GM19452 (cell line): ENCODE results near the gene SPOCK1.
"Not testable (repeated sequence)": the region's sequence is repeated elsewhere in the genome, so short reads cannot be mapped to it uniquely, and the experiment has no call there.

Source experiments
- ATAC-seq: cut with Tn5 transposase; IDR thresholded peaks from one replicate; pipeline ENCODE4 v1.9.1; 2021; ENCODE audit not compliant: unreplicated experiment

SPOCK1 gene

GRCh38 chr5:137398751-137399150 is 100.4 kb downstream of the SPOCK1 start:
- no peak for ATAC-seq

DNA sequence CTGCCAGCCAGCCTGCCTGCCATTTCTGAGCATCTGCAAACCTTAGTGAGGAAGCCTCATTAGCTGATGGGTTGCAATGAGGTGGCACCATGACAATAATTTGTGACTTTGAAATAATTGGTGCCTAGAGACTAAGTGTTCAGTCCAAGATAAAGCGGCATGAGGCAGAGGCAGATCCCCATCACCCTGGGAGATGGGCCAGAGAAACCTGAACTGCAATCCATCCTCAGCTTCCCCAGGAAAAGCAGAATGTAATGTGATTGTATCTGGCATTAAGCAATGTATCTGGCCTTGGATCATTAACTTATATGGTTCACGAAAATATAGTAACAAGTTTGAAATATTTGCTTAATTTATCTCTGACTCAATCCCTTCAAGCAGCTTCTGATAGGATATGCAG is 101.0 kb downstream of the SPOCK1 start:
- ATAC-seq, result no peak

- ATAC-seq, result no peak
These were observed 103.9 kb downstream of the SPOCK1 start for GRCh38 chr5:137395011-137395755.

DNA sequence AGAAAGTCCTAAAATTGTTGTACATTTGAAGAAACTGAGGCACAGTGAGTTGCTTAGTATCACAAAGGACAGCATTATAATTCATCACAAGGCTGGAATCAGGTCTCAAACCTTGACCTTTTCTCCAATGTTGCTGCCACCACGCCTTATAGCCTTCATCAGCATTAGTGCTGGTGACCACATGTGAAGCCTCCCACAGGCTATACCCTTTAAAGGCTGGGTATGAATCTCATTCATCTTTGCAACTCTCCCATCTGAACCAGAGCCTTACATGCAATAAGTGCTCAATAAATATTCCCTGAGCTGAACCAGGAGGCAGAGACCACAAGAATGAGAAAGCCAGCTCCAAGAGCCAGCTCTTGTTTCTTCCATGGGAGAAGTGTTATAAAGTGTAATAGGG is 104.7 kb downstream of the SPOCK1 start:
- no peak for ATAC-seq

DNA sequence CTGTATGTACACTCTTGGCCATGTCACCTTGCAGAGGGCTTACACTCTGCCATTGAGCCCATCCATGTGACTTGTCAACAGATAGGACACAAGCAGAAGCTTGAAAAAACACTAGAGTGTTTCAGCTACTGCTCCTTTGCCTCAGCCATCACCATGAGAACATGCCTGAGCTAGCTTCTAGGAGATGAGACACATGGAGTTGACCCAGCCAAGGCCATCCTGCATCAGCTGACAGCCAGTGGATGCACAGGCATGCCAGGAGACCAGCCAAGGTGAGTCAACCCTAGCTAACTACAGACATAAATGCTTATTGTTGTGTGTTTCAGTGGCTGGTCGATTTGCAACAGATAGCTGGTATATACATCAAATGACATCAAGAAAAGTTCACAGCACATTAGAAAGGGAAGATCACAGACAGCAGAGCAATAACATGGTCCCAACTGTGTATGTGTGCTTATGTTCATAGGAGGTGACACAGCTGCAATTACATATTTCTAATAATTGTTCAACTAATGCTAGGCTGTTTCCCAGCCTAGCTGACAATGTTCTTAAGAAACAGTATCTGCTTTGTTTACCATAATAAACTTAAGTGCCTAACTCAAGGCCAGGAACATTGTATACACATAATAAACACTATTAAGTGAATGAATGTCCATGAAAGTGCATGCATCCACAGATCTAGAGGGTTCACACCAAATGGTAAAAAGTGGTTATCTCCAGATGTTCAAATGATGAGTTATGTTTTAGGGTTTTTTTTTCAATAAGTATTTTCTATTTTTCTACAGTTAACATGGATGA is 105.7 kb downstream of the SPOCK1 start:
- no peak for ATAC-seq

- no peak for ATAC-seq
These were observed 106.9 kb downstream of the SPOCK1 start for GRCh38 chr5:137392261-137392660.

- not testable (repeated sequence) for ATAC-seq
These were observed 108.1 kb downstream of the SPOCK1 start for GRCh38 chr5:137391044-137391443.

DNA sequence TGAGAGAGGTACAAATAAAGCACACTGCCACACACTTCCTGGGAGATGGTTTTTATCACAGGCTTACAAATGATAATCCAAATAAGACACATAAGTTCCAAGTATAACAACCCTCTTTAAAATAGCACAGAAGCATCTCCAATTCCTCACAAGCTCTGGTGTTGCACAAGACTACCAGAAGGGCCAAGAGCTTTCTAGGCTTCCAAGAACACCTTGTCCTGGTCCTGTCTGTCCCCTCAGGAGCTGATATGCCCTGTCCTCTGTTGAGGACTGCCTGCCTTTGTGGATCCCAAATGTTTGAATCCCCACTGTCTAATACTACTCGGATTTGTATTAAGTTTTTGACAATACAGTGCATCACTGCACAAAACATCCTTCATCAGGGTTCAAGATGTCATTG is 110.1 kb downstream of the SPOCK1 start:
- no peak for ATAC-seq

DNA sequence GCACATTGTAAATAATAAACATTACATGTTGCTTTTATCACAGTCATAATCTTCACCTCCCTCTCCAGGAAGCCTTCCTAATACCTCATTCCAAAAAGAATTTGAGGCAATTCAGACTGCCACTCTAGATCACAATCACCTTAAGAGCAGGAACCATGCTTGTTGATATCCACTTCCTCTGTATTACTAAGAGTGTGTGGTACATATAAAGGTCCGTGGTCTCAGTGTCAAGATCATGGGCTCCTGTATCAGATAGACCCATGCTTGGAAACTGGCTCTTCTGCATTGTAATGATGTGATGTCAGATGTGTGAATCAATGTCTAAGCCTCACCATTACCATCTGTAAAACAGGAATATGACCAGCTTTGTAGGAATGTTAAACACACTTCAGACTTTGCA is 114.1 kb downstream of the SPOCK1 start:
- ATAC-seq, result no peak

DNA sequence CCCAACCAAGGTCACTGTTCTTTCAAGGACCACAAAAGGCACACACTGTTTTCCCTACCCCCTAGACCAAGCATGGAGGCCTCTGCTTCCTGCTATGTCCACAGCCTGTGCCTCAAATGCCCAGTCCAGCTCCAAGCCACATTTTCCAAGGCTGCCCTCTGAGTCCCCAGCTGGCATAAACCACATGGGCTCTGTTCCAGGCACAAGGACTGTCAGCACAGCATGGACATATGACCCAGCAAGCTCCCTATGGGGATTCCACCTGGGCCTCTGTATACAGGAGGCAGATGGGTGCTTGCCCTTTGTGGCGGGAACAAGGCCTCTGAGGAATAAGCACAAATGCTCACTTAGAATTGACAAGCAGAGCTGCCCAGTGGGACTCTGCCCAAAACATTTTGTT is 115.2 kb downstream of the SPOCK1 start:
- ATAC-seq, result no peak

DNA sequence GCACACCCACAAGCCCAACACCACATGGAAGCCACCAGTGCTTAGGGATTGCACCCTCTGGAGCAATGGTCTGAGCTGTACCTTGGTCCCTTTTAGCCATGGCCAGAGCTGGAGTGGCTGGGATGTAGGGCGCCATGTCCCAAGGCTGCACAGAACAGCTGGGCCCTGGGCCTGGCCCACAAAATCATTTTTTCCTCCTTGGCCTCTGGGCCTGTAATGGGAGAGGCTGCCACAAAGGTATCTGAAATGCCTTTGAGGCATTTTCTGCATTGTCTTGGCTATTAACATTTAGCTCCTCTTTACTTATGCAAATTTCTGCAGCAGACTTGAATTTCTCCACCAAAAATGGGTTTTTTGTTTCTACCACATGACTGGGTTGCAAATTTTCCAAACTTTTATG is 117.6 kb downstream of the SPOCK1 start:
- no peak for ATAC-seq

DNA sequence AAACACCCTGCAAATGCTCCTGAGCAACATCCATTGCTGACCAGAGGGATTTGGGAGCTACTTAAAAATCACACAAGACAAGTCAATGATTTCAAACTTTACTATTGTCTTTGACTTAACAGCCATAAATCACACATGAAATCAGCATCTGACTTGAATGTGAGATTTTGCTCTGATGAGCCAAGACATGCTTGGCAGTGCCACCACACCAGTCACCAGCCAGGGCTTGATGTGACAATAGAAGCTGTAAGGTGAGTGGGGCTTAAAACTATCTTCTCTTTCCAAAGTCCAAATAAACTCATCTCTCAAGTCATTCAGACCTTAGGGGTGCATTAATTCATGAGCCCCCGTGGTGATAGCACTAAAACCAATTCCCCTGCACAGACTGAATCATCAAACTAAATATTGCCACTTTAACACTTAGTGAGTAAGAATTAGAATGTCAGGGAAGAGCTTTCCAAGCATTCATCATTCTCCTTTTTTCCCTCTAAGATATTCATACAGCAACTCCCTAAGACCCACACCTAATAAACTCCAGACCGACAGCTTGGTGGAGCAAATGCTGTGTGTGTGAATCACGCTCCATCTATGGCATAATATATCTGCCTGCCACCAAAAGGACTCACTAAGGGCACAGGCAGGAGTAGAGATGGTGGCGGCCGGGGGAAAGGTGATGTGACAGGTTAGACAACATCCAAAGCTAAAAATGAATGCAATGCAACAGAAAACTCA is 119.4 kb downstream of the SPOCK1 start:
- ATAC-seq, result no peak

DNA sequence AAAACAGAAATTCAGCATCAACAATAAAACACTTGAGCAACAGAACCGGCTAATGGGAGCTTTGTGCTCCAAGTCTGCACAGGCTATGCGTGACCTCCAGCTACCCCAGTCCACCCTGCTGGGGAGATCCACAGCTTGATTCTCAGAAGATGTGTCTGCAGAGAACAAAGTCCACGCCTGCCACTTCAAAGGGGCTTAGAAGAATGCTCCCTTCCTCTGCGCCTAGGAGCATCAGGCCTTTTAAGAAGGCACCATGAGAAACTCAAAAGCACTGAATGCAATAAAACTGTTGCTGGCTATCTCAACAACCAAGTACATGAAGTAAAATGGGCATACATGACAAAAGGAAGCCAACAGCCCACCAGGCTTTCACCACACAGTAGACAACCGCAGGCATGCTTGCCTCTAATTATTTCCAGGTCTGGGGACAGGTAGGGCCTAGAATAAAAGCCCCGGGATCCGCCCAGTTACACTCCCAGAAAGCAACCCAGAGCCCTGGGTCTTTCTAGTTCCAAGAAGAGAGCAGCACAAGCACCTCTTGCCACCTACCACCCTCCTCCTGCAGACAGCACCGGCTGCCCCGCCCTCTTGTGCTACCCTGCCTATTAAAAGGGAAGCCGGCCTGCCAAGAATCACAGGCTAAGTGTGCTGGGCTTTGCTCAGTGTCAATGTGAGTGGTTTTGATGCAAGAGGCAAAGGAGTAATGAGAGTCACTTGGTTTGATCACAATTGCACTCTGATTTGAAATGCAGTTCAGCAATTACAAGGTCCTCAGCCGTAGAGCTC is 123.2 kb downstream of the SPOCK1 start:
- ATAC-seq, result no peak

GRCh38 chr5:137374110-137374714 is 124.9 kb downstream of the SPOCK1 start:
- ATAC-seq, result no peak

GRCh38 chr5:137372773-137373160 is 126.4 kb downstream of the SPOCK1 start:
- no peak for ATAC-seq

GRCh38 chr5:137372016-137372772 is 126.9 kb downstream of the SPOCK1 start:
- ATAC-seq, result no peak

DNA sequence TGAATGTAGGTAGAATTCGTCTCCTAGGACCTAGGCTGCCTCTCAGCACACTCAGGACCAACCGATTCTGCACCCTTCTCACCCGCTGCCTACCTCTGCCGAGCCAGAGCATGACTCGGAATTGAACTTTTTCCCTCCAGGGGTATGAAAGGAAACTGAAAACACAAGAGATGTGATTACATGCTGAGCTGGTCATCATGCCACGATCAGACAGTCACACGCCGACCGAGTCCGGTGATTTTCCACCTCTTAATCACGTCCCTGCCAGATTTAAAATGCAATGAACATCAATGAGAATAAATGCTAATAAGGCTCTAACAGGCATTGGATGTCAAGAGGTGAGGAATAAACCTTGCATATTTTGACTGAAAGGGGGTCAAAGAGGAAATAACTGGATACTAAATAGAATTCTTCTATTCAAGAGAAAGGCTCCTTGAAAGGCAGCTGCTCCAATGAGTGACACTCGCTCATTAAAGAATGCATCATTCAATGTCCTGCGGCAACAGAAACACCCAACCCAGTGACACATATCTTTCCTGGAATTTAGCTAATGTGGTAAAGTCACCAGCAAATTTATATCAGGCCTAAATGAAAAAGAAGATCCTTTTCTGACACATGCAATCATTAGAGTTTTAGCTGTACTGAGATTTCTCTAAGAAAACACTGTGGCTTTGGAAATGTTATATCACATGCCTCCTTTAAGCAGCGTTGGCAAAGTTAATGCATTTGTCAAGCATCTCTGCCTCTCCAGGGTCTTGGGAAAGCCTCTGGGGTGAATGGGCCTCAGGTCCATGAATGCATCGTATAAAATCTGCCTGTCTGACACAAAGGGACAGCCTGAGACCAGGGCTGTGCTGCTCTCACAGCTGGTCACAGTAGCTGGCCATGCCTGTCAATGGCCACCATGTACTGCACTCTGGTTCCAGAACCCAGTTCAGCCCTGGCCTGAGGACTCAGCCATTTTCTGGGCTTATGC is 128.7 kb downstream of the SPOCK1 start:
- ATAC-seq, result no peak

DNA sequence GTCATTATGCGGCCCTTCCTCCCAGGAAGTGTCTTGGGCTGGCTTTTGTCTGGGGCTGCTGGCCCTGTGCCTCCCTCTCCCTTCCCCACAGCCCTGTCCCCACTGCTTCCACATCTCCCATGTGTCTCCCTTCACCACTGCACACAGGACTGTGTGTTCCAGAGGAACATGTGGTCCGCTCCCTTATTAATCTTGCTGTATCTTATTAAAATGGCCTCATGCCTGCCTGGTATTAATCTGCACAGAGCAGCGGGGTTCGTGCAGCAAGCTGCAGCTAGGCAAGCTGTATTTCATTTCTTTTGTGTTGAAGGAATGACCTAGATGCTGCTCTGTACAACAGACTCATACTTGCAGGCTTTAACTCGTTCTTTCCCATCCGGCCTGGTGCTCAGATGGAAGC is 130.5 kb downstream of the SPOCK1 start:
- ATAC-seq, result no peak

DNA sequence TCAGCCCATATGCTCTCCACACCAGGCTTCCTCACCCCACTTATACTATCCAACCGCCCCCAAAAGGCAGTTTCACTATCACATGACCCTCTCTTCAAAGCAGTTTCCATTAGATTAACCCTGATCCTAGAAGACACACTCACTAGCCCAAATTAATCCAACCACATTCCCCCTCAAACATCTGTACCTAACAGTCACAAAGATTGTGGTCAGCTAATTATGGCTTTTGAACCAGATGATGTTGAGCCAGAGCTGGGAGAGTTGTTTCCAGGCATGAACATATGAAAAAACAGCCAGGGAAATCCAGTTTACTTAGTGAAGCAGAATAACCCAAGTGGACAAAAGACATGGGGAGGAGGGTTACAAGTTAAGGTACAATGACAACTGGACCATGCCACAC is 131.2 kb downstream of the SPOCK1 start:
- no peak for ATAC-seq
